Dendritic cell treated with granulocyte-macrophage colony-stimulating factor and Interleukin-4, amounts not matched to agents 40 ng/mL and 50 ng/mL, for 4 days (primary cell): ENCODE results near the gene PKD1.
"Not testable (repeated sequence)": the region's sequence is repeated elsewhere in the genome, so short reads cannot be mapped to it uniquely, and the experiment has no call there.

ENCODE experiments used
- H3K27ac Mint-ChIP-seq: one replicate; pipeline ENCODE4 v1.8.0; 2022; ENCODE audit warnings: mild to moderate bottlenecking, mixed read lengths
- H3K27me3 Mint-ChIP-seq: one replicate; pipeline ENCODE4 v1.8.0; 2022; ENCODE audit warnings: mild to moderate bottlenecking, mixed read lengths
- H3K36me3 Mint-ChIP-seq: one replicate; pipeline ENCODE4 v1.8.0; 2022; ENCODE audit warnings: low read depth, mixed read lengths
- H3K4me1 Mint-ChIP-seq: one replicate; pipeline ENCODE4 v1.8.0; 2022; ENCODE audit warnings: low read depth, mixed read lengths
- H3K4me3 Mint-ChIP-seq: one replicate; pipeline ENCODE4 v1.8.0; 2022; ENCODE audit warnings: mild to moderate bottlenecking, moderate library complexity, mixed read lengths
- H3K9me3 Mint-ChIP-seq: one replicate; pipeline ENCODE4 v1.8.0; 2022; ENCODE audit warnings: mixed read lengths
- intact Hi-C: fragments of 100-400 bp; cut with micrococcal nuclease; formaldehyde crosslinking; loops from one replicate; pipeline ENCODE4 v1.15.0; 2022

PKD1 gene

GRCh38 chr16:2106211-2106610 is 29.5 kb downstream of the PKD1 start:
- intact Hi-C loops, H3K4me1 Mint-ChIP-seq, H3K27ac Mint-ChIP-seq, H3K27me3 Mint-ChIP-seq, H3K4me3 Mint-ChIP-seq, H3K9me3 Mint-ChIP-seq: not testable (repeated sequence)
- peaks cover 94% of the 10 kb centered on the region for H3K36me3 Mint-ChIP-seq

- H3K36me3 Mint-ChIP-seq, result peaks cover 94% of the 10 kb centered on the region
- H3K27ac Mint-ChIP-seq, intact Hi-C loops, H3K27me3 Mint-ChIP-seq, H3K4me3 Mint-ChIP-seq, H3K4me1 Mint-ChIP-seq, H3K9me3 Mint-ChIP-seq: not testable (repeated sequence)
These were observed 29.9 kb downstream of the PKD1 start for GRCh38 chr16:2105769-2106168.

GRCh38 chr16:2105291-2105690 is 30.4 kb downstream of the PKD1 start:
- H3K36me3 Mint-ChIP-seq, result peaks cover 94% of the 10 kb centered on the region
- intact Hi-C loops, H3K9me3 Mint-ChIP-seq, H3K27ac Mint-ChIP-seq, H3K4me3 Mint-ChIP-seq, H3K4me1 Mint-ChIP-seq, H3K27me3 Mint-ChIP-seq: not testable (repeated sequence)

- H3K27me3 Mint-ChIP-seq, H3K27ac Mint-ChIP-seq, H3K9me3 Mint-ChIP-seq, H3K4me3 Mint-ChIP-seq, H3K4me1 Mint-ChIP-seq, intact Hi-C loops: not testable (repeated sequence)
- H3K36me3 Mint-ChIP-seq, result peaks cover 94% of the 10 kb centered on the region
These were observed 31.2 kb downstream of the PKD1 start for GRCh38 chr16:2104464-2104863.

GRCh38 chr16:2102471-2102870 is 33.2 kb downstream of the PKD1 start:
- H3K4me1 Mint-ChIP-seq, result no peaks in the 10 kb centered on the region
- peaks cover 88% of the 10 kb centered on the region for H3K36me3 Mint-ChIP-seq
- no peaks in the 10 kb centered on the region for H3K9me3 Mint-ChIP-seq
- intact Hi-C loops, result no loop called here
- H3K27ac Mint-ChIP-seq, result no peak overlapping the region
- no peak overlapping the region for H3K4me3 Mint-ChIP-seq
- H3K27me3 Mint-ChIP-seq, result no peaks in the 10 kb centered on the region

GRCh38 chr16:2101581-2101980 is 34.1 kb downstream of the PKD1 start:
- H3K4me3 Mint-ChIP-seq, H3K4me1 Mint-ChIP-seq, H3K27ac Mint-ChIP-seq, H3K27me3 Mint-ChIP-seq, intact Hi-C loops, H3K9me3 Mint-ChIP-seq: not testable (repeated sequence)
- H3K36me3 Mint-ChIP-seq, result peaks cover 89% of the 10 kb centered on the region

- H3K9me3 Mint-ChIP-seq, intact Hi-C loops, H3K4me3 Mint-ChIP-seq, H3K27me3 Mint-ChIP-seq, H3K4me1 Mint-ChIP-seq, H3K27ac Mint-ChIP-seq: not testable (repeated sequence)
- peaks cover 90% of the 10 kb centered on the region for H3K36me3 Mint-ChIP-seq
These were observed 38.0 kb downstream of the PKD1 start for GRCh38 chr16:2097689-2098088.

GRCh38 chr16:2096853-2097595 is 38.7 kb downstream of the PKD1 start:
- no peaks in the 10 kb centered on the region for H3K4me1 Mint-ChIP-seq
- no peak overlapping the region for H3K4me3 Mint-ChIP-seq
- H3K9me3 Mint-ChIP-seq, result no peaks in the 10 kb centered on the region
- intact Hi-C loops, result no loop called here
- no peaks in the 10 kb centered on the region for H3K27me3 Mint-ChIP-seq
- no peak overlapping the region for H3K27ac Mint-ChIP-seq
- H3K36me3 Mint-ChIP-seq, result peaks cover 90% of the 10 kb centered on the region

- Mint-ChIP-seq H3K36me3 (peaks cover 92% of the 10 kb centered on the region), H3K27ac (no peak overlapping the region), H3K4me3 (no peak overlapping the region), H3K27me3 (no peaks in the 10 kb centered on the region), H3K9me3 (no peaks in the 10 kb centered on the region), H3K4me1 (no peaks in the 10 kb centered on the region)
- intact Hi-C loops, result no loop called here
These were observed 39.6 kb downstream of the PKD1 start for GRCh38 chr16:2095918-2096582.

GRCh38 chr16:2095315-2095853 is 40.3 kb downstream of the PKD1 start:
- H3K27ac Mint-ChIP-seq, result no peak overlapping the region
- H3K9me3 Mint-ChIP-seq, result no peaks in the 10 kb centered on the region
- H3K27me3 Mint-ChIP-seq, result no peaks in the 10 kb centered on the region
- intact Hi-C loops, result no loop called here
- H3K36me3 Mint-ChIP-seq, result peaks cover 92% of the 10 kb centered on the region
- H3K4me3 Mint-ChIP-seq, result no peak overlapping the region
- no peaks in the 10 kb centered on the region for H3K4me1 Mint-ChIP-seq

GRCh38 chr16:2093793-2094192 is 41.9 kb downstream of the PKD1 start:
- Mint-ChIP-seq H3K27ac (no peak overlapping the region), H3K27me3 (no peaks in the 10 kb centered on the region), H3K4me3 (no peak overlapping the region), H3K9me3 (no peaks in the 10 kb centered on the region), H3K36me3 (peaks cover 92% of the 10 kb centered on the region), H3K4me1 (no peaks in the 10 kb centered on the region)
- intact Hi-C loops, result no loop called here

- Mint-ChIP-seq H3K27ac (no peak overlapping the region), H3K4me3 (no peak overlapping the region), H3K27me3 (no peaks in the 10 kb centered on the region), H3K36me3 (peaks cover 97% of the 10 kb centered on the region), H3K4me1 (no peaks in the 10 kb centered on the region), H3K9me3 (no peaks in the 10 kb centered on the region)
- intact Hi-C loops, result no loop called here
These were observed 42.8 kb downstream of the PKD1 start for GRCh38 chr16:2092866-2093265.

GRCh38 chr16:2092256-2092620 is 43.5 kb downstream of the PKD1 start:
- no peak overlapping the region for H3K4me3 Mint-ChIP-seq
- peaks cover 97% of the 10 kb centered on the region for H3K36me3 Mint-ChIP-seq
- H3K9me3 Mint-ChIP-seq, result no peaks in the 10 kb centered on the region
- no peaks in the 10 kb centered on the region for H3K4me1 Mint-ChIP-seq
- H3K27me3 Mint-ChIP-seq, result no peaks in the 10 kb centered on the region
- intact Hi-C loops, result no loop called here
- H3K27ac Mint-ChIP-seq, result no peak overlapping the region

- H3K4me3 Mint-ChIP-seq, result no peak overlapping the region
- H3K27ac Mint-ChIP-seq, result no peak overlapping the region
- peaks cover 97% of the 10 kb centered on the region for H3K36me3 Mint-ChIP-seq
- H3K4me1 Mint-ChIP-seq, result no peaks in the 10 kb centered on the region
- H3K9me3 Mint-ChIP-seq, result no peaks in the 10 kb centered on the region
- intact Hi-C loops, result no loop called here
- no peaks in the 10 kb centered on the region for H3K27me3 Mint-ChIP-seq
These were observed 44.0 kb downstream of the PKD1 start for GRCh38 chr16:2091547-2092255.
